Transverse colon (tissue), 4 donors: Measurements from ENCODE around the gene CCDC8.

Source experiments
- POLR2A ChIP-seq: fragments of 450-650 bp; IDR thresholded peaks from one replicate; pipeline ENCODE4 v1.6.1; 2016; ENCODE audit warnings: antibody characterized with exemption, mild to moderate bottlenecking, moderate library complexity
- POLR2AphosphoS5 ChIP-seq, 3 donors: sonication (generic); formaldehyde crosslinking; IDR thresholded peaks; one replicate each; pipeline ENCODE4 v1.6.1; 2016; ENCODE audit warnings: antibody characterized with exemption in 3 of 3
- TF ChIP-seq, protein P1 (sequence below), 5 experiments: fragments of 200-600 bp in 3 of 5; fragments of 450-650 bp in 2 of 5; sonication (generic) in 3 of 5; IDR thresholded peaks; 1 replicate in 2 of 5; 2 replicates in 3 of 5; pipeline ENCODE4 v1.5.1; 2016 to 2017; ENCODE audit warnings: antibody characterized with exemption in 5 of 5, inconsistent platforms in 3 of 5, mild to moderate bottlenecking in 2 of 5, moderate library complexity in 1 of 5

- TF ChIP-seq, protein P1, sequence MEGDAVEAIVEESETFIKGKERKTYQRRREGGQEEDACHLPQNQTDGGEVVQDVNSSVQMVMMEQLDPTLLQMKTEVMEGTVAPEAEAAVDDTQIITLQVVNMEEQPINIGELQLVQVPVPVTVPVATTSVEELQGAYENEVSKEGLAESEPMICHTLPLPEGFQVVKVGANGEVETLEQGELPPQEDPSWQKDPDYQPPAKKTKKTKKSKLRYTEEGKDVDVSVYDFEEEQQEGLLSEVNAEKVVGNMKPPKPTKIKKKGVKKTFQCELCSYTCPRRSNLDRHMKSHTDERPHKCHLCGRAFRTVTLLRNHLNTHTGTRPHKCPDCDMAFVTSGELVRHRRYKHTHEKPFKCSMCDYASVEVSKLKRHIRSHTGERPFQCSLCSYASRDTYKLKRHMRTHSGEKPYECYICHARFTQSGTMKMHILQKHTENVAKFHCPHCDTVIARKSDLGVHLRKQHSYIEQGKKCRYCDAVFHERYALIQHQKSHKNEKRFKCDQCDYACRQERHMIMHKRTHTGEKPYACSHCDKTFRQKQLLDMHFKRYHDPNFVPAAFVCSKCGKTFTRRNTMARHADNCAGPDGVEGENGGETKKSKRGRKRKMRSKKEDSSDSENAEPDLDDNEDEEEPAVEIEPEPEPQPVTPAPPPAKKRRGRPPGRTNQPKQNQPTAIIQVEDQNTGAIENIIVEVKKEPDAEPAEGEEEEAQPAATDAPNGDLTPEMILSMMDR (IDR thresholded peaks at IDR 0.05): no peak
- no peak for TF ChIP-seq POLR2AphosphoS5 (IDR thresholded peaks at IDR 0.05)
- TF ChIP-seq POLR2A: no peak
These were observed 40.9 kb upstream of the CCDC8 start for GRCh38 chr19:46454244-46454643.
